Kidney capillary endothelial cell (primary cell): Measurements from ENCODE around the gene FYCO1.

Experiments
- DNase-seq: peaks from one replicate; pipeline ENCODE4 v3.0.0-alpha.2; 2018; ENCODE audit warnings: low spot score

FYCO1 gene

DNA sequence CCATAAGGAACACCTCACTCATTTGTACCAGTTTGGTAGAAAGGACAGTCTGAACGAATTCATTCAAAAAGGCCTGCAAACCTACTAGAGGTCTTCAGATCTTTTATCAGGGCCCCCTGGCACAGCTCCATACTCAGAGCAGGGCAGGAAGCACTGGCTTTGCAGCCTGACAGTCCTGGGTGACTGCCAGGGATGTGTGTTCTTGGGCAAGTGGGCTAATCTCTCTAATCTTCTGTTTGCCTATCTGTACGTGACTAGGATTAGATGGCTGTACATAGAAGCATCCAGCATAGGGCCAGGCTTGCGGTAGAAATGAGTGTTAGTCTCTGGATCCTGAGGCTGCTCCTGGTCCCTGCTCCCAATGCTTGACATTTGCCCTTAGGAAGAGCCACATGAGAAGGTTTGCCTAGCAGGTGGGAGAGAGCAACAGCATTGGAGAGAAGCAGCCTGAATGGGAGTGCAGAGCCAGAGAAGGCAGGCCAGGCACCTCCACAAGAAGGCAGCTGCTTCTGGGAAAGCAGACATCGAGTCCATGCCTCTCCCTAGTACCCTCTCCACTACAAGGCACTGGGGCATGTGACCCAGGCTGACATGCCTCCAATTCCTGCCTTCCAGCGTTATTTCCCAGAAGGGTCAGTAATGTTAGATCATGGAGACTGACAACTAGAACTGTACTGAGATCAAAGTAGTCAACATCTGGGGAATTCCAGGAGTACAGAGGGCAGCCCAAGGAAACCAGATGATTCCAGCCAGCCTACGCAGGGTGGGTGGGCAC, 53.4 kb downstream of the FYCO1 start:
- DNase-seq: no peak

GRCh38 chr3:45940781-45941365, 54.8 kb downstream of the FYCO1 start:
- no peak for DNase-seq

- DNase-seq: no peak
Measured at GRCh38 chr3:45940004-45940780, 55.4 kb downstream of the FYCO1 start.

DNA sequence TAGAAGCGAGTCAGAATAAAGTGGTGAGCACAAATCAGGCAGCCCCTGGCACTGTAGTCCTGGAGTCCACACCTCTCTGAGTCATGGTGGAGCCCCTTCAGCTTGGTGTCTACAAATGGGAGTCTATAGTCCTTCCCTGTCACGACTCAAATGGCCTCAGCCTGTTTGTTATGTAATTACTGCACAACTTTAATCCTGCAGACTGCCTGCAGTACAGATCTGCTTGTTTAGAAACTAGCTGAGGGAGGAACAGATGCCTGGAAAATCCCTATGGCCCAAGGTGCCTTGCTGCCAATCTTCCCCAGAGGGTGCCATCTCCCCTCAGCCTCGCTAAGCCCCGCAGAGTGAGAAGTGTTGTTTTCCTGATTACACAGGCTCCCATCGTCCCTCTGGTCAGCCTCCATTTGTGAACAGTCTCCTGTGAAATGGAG, 56.3 kb downstream of the FYCO1 start:
- DNase-seq: no peak

DNA sequence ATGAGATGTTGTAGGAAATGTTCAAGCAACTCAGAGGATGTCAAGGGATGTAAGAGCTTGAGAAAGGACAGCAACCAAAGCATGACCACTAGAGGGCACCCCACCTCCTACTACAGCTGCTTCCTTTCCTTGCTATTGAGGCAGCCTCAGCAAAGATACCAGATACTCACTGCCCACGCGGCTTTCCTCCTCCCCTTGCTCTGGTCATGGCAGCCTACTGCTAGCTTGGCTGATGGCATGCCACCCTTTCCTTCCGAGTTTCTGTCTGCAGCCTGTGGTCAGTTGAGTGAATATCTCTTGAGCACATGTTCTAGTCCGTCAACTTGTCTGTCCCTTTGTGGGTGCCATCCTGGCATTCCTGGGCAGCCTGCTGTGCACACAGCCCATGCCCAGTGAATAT, 56.8 kb downstream of the FYCO1 start:
- DNase-seq: peak; percentile 84

DNA sequence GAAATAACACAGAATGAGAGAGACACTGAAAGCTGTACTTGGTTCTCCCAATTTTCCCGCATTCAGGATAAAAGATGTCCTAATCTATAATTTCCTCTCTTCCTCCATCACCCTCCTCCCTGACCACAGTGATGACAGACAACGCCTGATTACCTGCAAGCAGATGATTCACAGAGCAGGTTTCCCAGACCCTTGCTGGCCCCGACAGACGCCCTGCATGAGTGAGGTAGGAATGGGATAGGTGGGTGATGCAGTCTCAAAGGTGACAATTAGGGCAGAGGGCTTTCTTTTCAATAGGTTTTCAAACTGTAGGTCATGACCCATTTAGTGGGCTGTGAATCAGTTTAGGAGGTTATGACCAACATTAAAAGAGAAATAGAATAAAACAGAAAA, 57.6 kb downstream of the FYCO1 start:
- no peak for DNase-seq

GRCh38 chr3:45937206-45938042, 58.2 kb downstream of the FYCO1 start:
- DNase-seq: no peak

DNA sequence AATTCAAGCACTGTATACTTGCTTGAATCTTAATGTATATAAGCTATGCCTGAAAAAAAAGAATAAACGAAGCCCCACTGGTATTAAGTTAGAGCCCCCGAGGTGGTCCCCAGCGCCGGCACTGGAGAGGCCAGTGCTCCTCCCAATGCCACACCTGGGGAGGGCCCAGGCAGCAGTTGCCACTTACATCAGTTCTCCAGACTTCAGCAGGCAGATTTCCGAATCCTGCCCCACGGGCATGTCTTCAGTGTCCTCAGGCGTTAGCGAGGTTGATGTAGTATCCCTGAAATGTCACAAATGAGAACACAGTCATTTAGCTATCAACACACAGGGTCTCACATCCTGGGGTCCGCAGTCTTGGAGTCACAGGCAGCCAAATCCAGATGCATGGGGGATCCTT, 59.4 kb downstream of the FYCO1 start:
- no peak for DNase-seq

- no peak for DNase-seq
Measured at GRCh38 chr3:45933591-45933990, 62.0 kb downstream of the FYCO1 start.

- DNase-seq: no peak
Measured at GRCh38 chr3:45932112-45932511, 63.5 kb downstream of the FYCO1 start.

DNA sequence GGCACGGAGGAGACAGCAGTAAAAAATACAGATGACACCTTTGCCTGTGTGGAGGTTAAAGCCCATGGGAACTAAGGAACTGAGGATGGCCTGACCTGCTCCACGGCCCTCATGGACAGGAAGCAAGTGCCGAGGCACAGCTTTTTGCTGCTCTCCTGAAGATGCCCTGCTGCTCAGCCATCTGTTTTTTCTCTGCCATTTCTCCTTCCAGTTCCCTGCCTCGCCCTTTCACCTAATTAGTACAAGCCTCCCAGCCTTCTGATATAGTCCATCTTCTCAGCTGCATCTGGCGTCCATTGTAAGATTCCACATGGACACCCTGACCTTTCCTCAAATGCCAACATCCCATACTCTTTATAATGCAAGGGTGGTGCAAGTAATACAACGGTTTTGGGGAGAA, 64.1 kb downstream of the FYCO1 start:
- DNase-seq: no peak

GRCh38 chr3:45929042-45929679, 66.5 kb downstream of the FYCO1 start:
- DNase-seq: peak; percentile 16

- DNase-seq: no peak
Measured at GRCh38 chr3:45927881-45928280, 67.7 kb downstream of the FYCO1 start.

DNA sequence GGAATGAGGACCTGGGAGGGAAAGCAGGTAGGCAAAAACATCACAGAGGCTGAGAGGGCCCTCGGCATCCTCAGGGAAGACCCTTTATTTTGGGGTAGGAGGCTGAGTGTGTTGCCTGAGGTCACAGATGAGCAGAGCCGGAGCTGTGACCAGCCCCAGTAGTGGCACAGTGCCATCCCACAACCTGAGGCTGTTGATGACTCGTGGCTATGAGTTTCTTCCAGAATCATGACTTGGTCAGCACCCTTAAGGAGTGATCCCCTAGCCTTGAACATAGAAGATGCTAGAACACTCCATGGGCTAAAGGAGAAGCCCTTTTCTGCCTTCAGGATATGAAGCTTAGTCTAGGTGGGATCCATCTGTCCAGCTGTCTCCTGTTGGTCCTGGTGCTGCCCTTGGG, 71.9 kb downstream of the FYCO1 start:
- DNase-seq: no peak

DNA sequence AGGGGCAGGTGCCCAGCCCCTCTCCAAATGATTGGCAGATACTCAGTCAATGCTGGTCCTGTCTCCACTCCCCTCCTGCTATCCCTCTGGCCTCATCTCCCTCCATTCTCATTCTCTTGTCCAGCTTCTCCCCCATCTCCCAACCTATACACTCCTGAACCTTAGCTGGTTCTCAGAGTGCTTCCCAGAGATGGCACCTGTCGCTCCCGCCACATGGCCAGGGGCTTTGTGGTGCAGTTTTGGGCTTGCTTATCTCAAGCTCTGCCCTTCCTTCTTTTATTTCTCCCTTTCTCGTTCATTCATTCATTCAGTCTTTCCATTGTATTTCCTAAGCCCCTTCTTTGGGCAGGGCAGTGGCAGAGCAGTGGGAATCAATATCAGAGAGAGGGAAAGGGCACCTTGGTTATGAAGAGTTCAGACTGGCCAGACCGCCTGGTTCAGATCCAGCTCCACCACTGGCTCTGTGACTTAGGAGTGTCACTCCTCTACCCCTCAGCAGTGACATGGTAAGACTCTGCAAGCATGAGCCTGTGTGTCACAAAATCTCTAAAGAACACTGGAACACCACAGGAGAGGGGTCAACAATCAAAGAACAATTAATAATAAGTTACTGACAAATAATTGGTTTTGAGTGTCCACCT, 72.6 kb downstream of the FYCO1 start:
- DNase-seq: no peak

DNA sequence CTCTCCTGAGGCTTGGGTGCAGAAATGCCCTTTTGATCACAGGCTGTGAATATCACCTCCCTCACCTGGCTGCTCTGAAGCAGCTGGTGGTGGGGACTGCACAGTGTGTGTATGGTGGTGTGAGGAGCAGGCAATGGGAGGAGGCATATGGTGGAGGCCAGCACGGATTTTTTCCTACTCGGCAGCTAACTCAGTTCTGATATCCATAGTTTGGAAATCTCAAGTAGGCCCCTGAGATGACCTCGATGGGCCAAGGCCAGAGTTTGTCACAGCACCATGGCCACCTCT, 73.6 kb downstream of the FYCO1 start:
- DNase-seq: no peak

DNA sequence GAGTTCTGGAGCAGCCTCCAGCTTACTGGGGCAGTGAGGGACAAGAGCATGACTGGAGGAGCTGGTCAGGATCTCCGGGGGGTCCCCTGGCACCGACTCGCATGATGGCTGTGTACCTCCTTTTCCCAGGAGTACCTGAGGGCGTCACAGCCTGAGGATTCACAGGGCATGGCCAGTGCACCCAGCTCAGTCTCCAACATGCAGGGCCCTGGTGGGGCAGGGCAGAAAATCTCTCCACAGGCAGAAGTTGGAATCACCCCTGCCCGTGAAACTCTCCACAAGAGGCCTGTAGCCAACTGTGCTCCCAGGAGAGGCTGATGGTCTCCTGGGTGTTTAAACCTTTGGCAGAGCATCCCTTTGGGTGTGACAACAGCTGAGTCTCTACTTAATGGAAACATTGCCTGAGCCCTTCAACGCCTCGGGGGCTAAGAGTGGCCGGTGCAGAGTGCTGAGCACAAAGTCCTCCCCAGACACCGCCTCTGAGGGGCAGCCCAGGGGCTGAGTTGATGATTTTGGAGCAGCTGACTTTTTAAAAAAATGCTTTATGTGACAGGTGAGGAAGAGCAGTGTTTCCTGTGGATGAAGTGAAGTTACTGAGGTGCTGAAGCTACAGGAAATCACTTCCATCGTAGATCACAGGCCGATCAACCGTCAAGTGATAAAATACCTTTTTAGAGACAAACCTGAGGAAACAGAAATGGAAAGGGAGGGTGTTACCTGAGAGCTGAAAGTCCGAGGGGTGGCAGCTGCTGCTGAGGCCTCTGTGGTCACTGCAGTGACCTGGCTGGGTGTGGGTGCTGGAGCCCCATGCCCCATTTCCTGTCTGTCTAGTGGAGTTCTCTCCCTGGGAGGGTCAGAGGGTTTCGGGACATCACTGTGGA, 74.2 kb downstream of the FYCO1 start:
- no peak for DNase-seq

- no peak for DNase-seq
Measured at GRCh38 chr3:45917146-45917898, 78.3 kb downstream of the FYCO1 start.

DNA sequence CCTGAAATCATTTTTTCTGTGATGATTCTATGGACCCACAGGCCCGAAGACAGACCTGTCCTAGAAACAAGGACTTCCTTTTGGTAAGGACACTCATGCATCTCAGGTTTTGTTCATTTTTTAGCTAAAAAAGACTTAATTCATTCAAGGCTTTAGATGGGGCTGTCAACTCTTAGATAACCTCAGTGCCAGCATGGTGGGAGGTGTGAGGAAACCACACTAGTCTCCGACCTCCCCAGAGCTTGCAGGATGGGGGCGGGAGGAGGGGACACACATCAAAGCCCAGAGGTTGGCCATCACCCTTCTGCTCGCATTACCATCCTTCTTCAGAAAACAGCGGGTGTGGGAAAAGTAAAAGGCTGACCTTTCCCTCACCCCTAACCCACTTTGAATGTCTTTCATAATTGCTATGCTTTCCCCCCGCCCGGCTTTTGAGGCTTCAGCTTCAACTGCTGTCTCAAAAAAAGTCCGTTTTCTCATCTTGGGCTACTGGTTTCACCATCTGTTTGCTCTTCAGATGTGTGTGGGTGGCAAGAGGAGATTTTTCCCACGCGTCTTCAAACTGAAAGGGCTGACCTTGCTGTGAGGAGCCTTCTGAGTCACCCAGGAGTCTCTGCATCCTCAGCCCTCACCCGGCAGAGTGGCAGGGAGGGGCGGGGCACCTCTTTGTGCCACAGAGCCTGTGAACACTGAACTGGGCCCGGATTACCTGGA, 79.9 kb downstream of the FYCO1 start:
- DNase-seq: no peak
